ENCODE measurements around the gene LIG4. TPM values are rescaled to one million over a fixed set of nuclear protein-coding genes. Genes with fewer than 3 reads are reported as not detected.

LIG4 gene
- total RNA-seq, 1 donor, result 5.4 TPM

- Histone ChIP-seq H3K27me3 (ENCODE audit: insufficient read depth, low read length) (no peaks in the 10 kb centered on the region), H3K4me1 (ENCODE audit: insufficient read depth, low read length) (no peaks in the 10 kb centered on the region), H3K4me3 (ENCODE audit: low read length) (no peak overlapping the region), H3K9me3 (ENCODE audit: low read depth, low read length) (no peaks in the 10 kb centered on the region)
These were observed 56.6 kb downstream of the LIG4 start for GRCh38 chr13:108158746-108159145.

Other genes starting within 250 kb of the LIG4 start
- 28.5 TPM for gene ABHD13, start 2.9 kb upstream of the LIG4 start, total RNA-seq
- 36.6 TPM for gene TNFSF13B, start 54.2 kb upstream of the LIG4 start, total RNA-seq

Measured in mononuclear cell (primary cell).